Fibroblast of skin of left biceps (primary cell): ENCODE results near the gene BCL7C.

Experiments
- DNase-seq, 2 experiments: peaks; one replicate each; pipeline ENCODE4 v3.0.0-alpha.2; 2013; ENCODE audit warnings: low read depth in 2 of 2

BCL7C gene

GRCh38 chr16:30922960-30923535 lies 29.2 kb upstream of the BCL7C start:
- peak; percentile 99 for DNase-seq

- peak; percentile 99 for DNase-seq
Measured at GRCh38 chr16:30922420-30922959, 28.6 kb upstream of the BCL7C start.

- peak; percentile 65 to 69 for DNase-seq
Measured at GRCh38 chr16:30921748-30922419, 28.0 kb upstream of the BCL7C start.

- no peak for DNase-seq
Measured at GRCh38 chr16:30921459-30921747, 27.5 kb upstream of the BCL7C start.

GRCh38 chr16:30920891-30921290 lies 27.0 kb upstream of the BCL7C start:
- DNase-seq = no peak

GRCh38 chr16:30918614-30919013 lies 24.7 kb upstream of the BCL7C start:
- DNase-seq = no peak

GRCh38 chr16:30914830-30915229 lies 21.0 kb upstream of the BCL7C start:
- no peak for DNase-seq

GRCh38 chr16:30912794-30913412 lies 19.0 kb upstream of the BCL7C start:
- DNase-seq = no peak

- DNase-seq = no peak
Measured at GRCh38 chr16:30910427-30911029, 16.7 kb upstream of the BCL7C start.

GRCh38 chr16:30907064-30907463 lies 13.2 kb upstream of the BCL7C start:
- no peak for DNase-seq

- no peak for DNase-seq
Measured at GRCh38 chr16:30904114-30904780, 10.4 kb upstream of the BCL7C start.

- DNase-seq = no peak
Measured at GRCh38 chr16:30903596-30903995, 9.7 kb upstream of the BCL7C start.

- no peak for DNase-seq
Measured at GRCh38 chr16:30903002-30903401, 9.1 kb upstream of the BCL7C start.

GRCh38 chr16:30902029-30902972 lies 8.4 kb upstream of the BCL7C start:
- no peak for DNase-seq

- DNase-seq = no peak
Measured at GRCh38 chr16:30901201-30902028, 7.5 kb upstream of the BCL7C start.

- DNase-seq = no peak
Measured at GRCh38 chr16:30900588-30900987, 6.7 kb upstream of the BCL7C start.

GRCh38 chr16:30899794-30900193 lies 5.9 kb upstream of the BCL7C start:
- DNase-seq = no peak

- peak; percentile 68 to 72 for DNase-seq
Measured at GRCh38 chr16:30896889-30897733, 3.2 kb upstream of the BCL7C start.

GRCh38 chr16:30896261-30896888 lies 2.5 kb upstream of the BCL7C start, which contains the start of gene CTF1:
TSS of gene CTF1 (plus strand) at chr16:30896614. CDS start at chr16:30896644, 30 bp downstream.
- peak; percentile 87 to 88 for DNase-seq
